ENCODE results near the gene MAN1C1. TPM values are rescaled to one million over a fixed set of nuclear protein-coding genes. Genes with fewer than 3 reads are reported as not detected.

Gene MAN1C1
- total and polyA plus RNA-seq, 10 of the 15 experiments (the other 5 are each of a cell fraction or from before 2014, with no cell fraction given) = 0.12 to 0.56 (median 0.22) TPM; not detected in 3

GRCh38 chr1:25607123-25607522 is 9.5 kb upstream of the MAN1C1 start:
- CTCF ChIA-PET = interaction anchor here (0.6 to 3.6 kb wide), 6 partner anchors 12 to 203 kb away, joined by 3 to 26 read pairs (median 14); no protein-coding TSS in a partner anchor
- no peaks in the 10 kb centered on the region for H3K36me3 ChIP-seq (ENCODE audit: control insufficient read depth in 2 of 2, insufficient read depth in 2 of 2, low read length in 1 of 2)
- BruUV-seq (replicated peaks) = no TSS peak
- H3K4me2 ChIP-seq (ENCODE audit: control insufficient read depth, insufficient read depth) = peak overlapping the region; percentile 30; the same call in 1 of the 2 replicates
- SMC1A ChIA-PET (ENCODE audit: uncharacterized antibody, unreplicated experiment) = no interaction called here
- TF ChIP-seq PAX8 (IDR thresholded peaks at IDR 0.05) (no peak), IKZF2 (IDR thresholded peaks at IDR 0.05) (peak in 1 of 2 experiments; percentile 27; a peak in 1 of 4 replicates)
- no peak overlapping the region for H2AFZ ChIP-seq (ENCODE audit: control insufficient read depth, low read depth, low read length)
- peaks cover 0 to 5% of the 10 kb centered on the region in 2 experiments; a peak in 2 of 4 replicates for H3K27me3 ChIP-seq (replicated peaks in 1 of 2; ENCODE audit: control insufficient read depth in 2 of 2, insufficient read depth in 2 of 2, low read length in 1 of 2)
- RAD21 ChIA-PET (ENCODE audit: unreplicated experiment) = no interaction called here
- H3K9me3 ChIP-seq (replicated peaks; ENCODE audit: control insufficient read depth, insufficient read depth, low read length) = no peaks in the 10 kb centered on the region
- H3K79me2 ChIP-seq (ENCODE audit: control insufficient read depth, insufficient read depth, low read length) = no peaks in the 10 kb centered on the region
- DNase-seq (ENCODE audit: low read depth, low spot score) = no peak
- in situ Hi-C loops (cut with MboI) = no loop called here
- no peak overlapping the region for H3K9ac ChIP-seq (ENCODE audit: control insufficient read depth, insufficient read depth, low read length)
- ATAC-seq = no peak
- WGBS (ENCODE audit: insufficient coverage, insufficient replicate concordance, low lambda C conversion rate, missing lambda C conversion rate) = 71% methylated on average over 5 of the region's 5 CpGs
- no peak for FAIRE-seq
- intact Hi-C loops (cut with micrococcal nuclease; ENCODE audit: unreplicated experiment) = no loop called here
- POLR2A ChIA-PET = interaction anchor here (0.6 kb wide), 1 partner anchor 686 kb away, joined by 3 read pairs; no protein-coding TSS in a partner anchor
- H3K4me1 ChIP-seq (ENCODE audit: control insufficient read depth, insufficient read depth, low read length) = peaks cover 6% of the 10 kb centered on the region
- no peak overlapping the region for H3K27ac ChIP-seq (ENCODE audit: control insufficient read depth, insufficient read depth)
- H4K20me1 ChIP-seq (ENCODE audit: control insufficient read depth, insufficient read depth) = no peaks in the 10 kb centered on the region
- H3K4me3 ChIP-seq = no peak overlapping the region

- CTCF ChIA-PET = interaction anchor here (0.6 to 3.6 kb wide), 24 partner anchors 10 to 389 kb away, joined by 3 to 26 read pairs (median 4); partner anchors contain the start of genes PAFAH2 and SELENON
- 4% methylated on average over 15 of the region's 15 CpGs for WGBS (ENCODE audit: insufficient coverage, insufficient replicate concordance, low lambda C conversion rate, missing lambda C conversion rate)
- TF ChIP-seq GATAD2B (conservative IDR thresholded peaks at IDR 0.05; ENCODE audit: low read depth) (no peak), PAX5 (IDR thresholded peaks at IDR 0.05; ENCODE audit: borderline replicate concordance, low read depth, low read length) (peak; percentile 97), MTA3 (IDR thresholded peaks at IDR 0.05; ENCODE audit: borderline replicate concordance, low read length) (no peak), PKNOX1 (IDR thresholded peaks at IDR 0.05) (peak; percentile 79), SMC3 (IDR thresholded peaks at IDR 0.05; ENCODE audit: borderline replicate concordance, low read length) (peak; percentile 49; the same call in 1 of the 2 replicates), ZNF592 (IDR thresholded peaks at IDR 0.05) (no peak), RUNX3 (IDR thresholded peaks at IDR 0.05; ENCODE audit: low read length) (peak; percentile 34; the same call in 1 of the 2 replicates), NFYB (IDR thresholded peaks at IDR 0.05; ENCODE audit: insufficient read depth, low read depth, low read length) (peak; percentile 64), SP1 (IDR thresholded peaks at IDR 0.05; ENCODE audit: low read depth, low read length) (peak; percentile 29)
These were observed 8.0 kb upstream of the MAN1C1 start for GRCh38 chr1:25608488-25609178.

More at GRCh38 chr1:25608488-25609178, 8.0 kb upstream of the MAN1C1 start:
- ChIA-PET RAD21 (ENCODE audit: unreplicated experiment) (interaction anchor here (0.6 to 2.2 kb wide), 20 partner anchors 10 to 239 kb away, joined by 3 to 15 read pairs (median 4); partner anchors contain the start of gene LDLRAP1), SMC1A (ENCODE audit: uncharacterized antibody, unreplicated experiment) (interaction anchor here (0.7 to 2.9 kb wide), 22 partner anchors 10 to 388 kb away, joined by 3 to 15 read pairs (median 3); no protein-coding TSS in a partner anchor), POLR2A (interaction anchor here (0.9 to 1.0 kb wide), 2 partner anchors 9 to 88 kb away, joined by 3 to 8 read pairs; no protein-coding TSS in a partner anchor)
- FAIRE-seq (peak; percentile 83), ATAC-seq (peak; percentile 98), DNase-seq (ENCODE audit: low read depth, low spot score) (peak; percentile 38)
- intact Hi-C loops (cut with micrococcal nuclease; ENCODE audit: unreplicated experiment) (no loop called here), in situ Hi-C loops (cut with MboI) (no loop called here)
- Histone ChIP-seq H3K27me3 (replicated peaks in 1 of 2; ENCODE audit: control insufficient read depth in 2 of 2, insufficient read depth in 2 of 2, low read length in 1 of 2) (peaks cover 0 to 5% of the 10 kb centered on the region in 2 experiments; a peak in 2 of 4 replicates), H3K4me3 (no peak overlapping the region), H3K4me2 (ENCODE audit: control insufficient read depth, insufficient read depth) (peak overlapping the region; percentile 15; the same call in 1 of the 2 replicates), H4K20me1 (ENCODE audit: control insufficient read depth, insufficient read depth) (no peaks in the 10 kb centered on the region), H3K9me3 (replicated peaks; ENCODE audit: control insufficient read depth, insufficient read depth, low read length) (no peaks in the 10 kb centered on the region), H3K9ac (ENCODE audit: control insufficient read depth, insufficient read depth, low read length) (no peak overlapping the region), H3K4me1 (ENCODE audit: control insufficient read depth, insufficient read depth, low read length) (peaks cover 6% of the 10 kb centered on the region), H3K27ac (ENCODE audit: control insufficient read depth, insufficient read depth) (no peak overlapping the region), H3K79me2 (ENCODE audit: control insufficient read depth, insufficient read depth, low read length) (no peaks in the 10 kb centered on the region), H2AFZ (ENCODE audit: control insufficient read depth, low read depth, low read length) (no peak overlapping the region), H3K36me3 (ENCODE audit: control insufficient read depth in 2 of 2, insufficient read depth in 2 of 2, low read length in 1 of 2) (no peaks in the 10 kb centered on the region)
- no TSS peak for BruUV-seq (replicated peaks)

Measured in GM12878 (cell line).